CD4-positive, alpha-beta T cell treated with Interleukin-12 subunit alpha and Interleukin-12 subunit beta, for 1 hour (primary cell): ENCODE data around the gene SRGN.

ENCODE experiments used
- DNase-seq: peaks from one replicate; pipeline ENCODE4 v3.0.0-alpha.2; 2020

The SRGN gene

GRCh38 chr10:69142983-69143382, 55.1 kb downstream of the SRGN start:
- no peak for DNase-seq

GRCh38 chr10:69145329-69145728, 57.4 kb downstream of the SRGN start:
- DNase-seq: no peak

GRCh38 chr10:69145864-69146263, 58.0 kb downstream of the SRGN start:
- no peak for DNase-seq

- DNase-seq: no peak
These were observed 58.9 kb downstream of the SRGN start for GRCh38 chr10:69146759-69147158.

GRCh38 chr10:69151984-69152383, 64.1 kb downstream of the SRGN start:
- DNase-seq: no peak

GRCh38 chr10:69153227-69153626, 65.3 kb downstream of the SRGN start:
- no peak for DNase-seq
